GM12801 (cell line): Measurements from ENCODE around the gene TTC12.

ENCODE experiments used
- TF ChIP-seq, protein P1 (sequence below): IDR thresholded peaks from one replicate; pipeline ENCODE4 v1.5.1; 2011; ENCODE audit warnings: control low read depth; ENCODE audit not compliant: insufficient read length; ENCODE audit errors: extremely low read depth

Gene TTC12

DNA sequence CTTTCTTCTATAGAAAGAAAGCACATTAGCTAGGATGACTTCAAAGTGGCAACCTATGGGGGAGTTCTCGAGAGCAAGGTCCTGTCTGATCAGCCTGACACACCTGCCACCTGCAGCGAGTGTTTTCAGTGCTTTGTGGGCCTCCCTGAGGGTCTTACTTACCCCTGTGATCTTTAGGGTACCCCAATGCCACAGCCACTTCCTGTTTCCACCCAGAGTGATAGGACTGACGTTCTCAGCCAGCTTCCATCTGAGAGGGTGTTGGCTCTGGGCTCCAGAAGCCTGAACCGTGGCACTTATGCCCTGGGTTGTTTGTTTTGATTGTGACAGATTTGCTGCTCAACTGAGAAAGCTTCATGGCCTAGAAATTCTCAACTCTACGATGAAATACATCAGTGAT, 51.5 kb downstream of the TTC12 start:
- TF ChIP-seq, protein P1, sequence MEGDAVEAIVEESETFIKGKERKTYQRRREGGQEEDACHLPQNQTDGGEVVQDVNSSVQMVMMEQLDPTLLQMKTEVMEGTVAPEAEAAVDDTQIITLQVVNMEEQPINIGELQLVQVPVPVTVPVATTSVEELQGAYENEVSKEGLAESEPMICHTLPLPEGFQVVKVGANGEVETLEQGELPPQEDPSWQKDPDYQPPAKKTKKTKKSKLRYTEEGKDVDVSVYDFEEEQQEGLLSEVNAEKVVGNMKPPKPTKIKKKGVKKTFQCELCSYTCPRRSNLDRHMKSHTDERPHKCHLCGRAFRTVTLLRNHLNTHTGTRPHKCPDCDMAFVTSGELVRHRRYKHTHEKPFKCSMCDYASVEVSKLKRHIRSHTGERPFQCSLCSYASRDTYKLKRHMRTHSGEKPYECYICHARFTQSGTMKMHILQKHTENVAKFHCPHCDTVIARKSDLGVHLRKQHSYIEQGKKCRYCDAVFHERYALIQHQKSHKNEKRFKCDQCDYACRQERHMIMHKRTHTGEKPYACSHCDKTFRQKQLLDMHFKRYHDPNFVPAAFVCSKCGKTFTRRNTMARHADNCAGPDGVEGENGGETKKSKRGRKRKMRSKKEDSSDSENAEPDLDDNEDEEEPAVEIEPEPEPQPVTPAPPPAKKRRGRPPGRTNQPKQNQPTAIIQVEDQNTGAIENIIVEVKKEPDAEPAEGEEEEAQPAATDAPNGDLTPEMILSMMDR = no peak

DNA sequence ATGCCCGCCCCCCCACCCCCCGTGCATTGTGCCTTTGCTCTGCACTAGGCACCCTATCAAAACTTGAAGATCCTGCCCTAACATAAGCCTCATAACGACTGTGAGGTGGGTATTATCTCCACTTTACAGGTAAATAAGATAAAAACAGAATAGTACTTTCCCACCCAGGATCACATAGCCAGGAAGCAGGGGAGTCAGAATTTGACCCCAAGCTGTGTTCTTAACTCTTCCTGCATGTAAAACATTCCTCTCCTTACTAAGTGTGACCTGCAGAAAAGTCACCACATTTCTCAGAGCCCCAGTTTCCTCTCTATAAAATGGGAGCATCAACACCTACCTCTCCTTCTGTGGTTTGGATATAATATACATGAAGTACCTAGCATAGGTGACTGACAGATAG, 55.0 kb downstream of the TTC12 start:
- TF ChIP-seq, protein P1 = no peak

DNA sequence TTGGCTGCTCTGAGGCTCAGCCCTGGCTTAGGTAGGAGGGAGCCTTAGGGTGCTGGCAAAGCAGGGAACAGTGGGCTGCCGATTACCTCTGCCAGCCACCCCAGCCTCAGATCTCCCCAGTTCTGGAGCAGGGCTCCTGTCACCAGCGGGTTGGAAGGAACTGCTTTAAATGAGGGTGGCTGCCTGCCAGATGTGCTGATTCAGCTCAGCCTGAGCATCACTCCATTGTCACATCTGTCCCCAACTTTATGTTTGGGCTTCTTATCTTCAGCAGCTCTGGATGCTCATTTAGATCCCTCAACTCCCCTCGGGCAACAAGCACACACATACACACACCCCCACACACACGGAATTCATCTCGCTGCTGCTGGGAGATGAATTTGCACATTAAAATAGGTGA, 56.3 kb downstream of the TTC12 start:
- TF ChIP-seq, protein P1 = no peak

DNA sequence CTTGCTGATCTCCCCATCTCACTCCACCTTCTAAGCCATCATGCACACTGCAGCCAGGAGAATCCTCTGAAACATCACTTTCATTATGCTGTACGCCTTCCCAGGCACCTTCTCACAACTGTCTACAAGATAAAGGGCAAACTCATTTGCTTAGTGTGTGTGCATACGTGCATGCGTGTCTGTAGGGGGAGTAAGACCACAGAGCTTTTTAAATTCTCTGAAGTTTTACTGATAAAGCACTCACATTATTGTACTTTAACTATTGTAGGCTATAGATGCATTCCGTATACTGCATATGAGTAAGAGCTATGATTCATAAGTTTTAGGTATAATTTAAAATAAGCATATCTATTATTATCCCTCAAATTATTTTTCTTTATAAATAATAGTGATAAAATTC, 57.9 kb downstream of the TTC12 start:
- TF ChIP-seq, protein P1 = no peak

DNA sequence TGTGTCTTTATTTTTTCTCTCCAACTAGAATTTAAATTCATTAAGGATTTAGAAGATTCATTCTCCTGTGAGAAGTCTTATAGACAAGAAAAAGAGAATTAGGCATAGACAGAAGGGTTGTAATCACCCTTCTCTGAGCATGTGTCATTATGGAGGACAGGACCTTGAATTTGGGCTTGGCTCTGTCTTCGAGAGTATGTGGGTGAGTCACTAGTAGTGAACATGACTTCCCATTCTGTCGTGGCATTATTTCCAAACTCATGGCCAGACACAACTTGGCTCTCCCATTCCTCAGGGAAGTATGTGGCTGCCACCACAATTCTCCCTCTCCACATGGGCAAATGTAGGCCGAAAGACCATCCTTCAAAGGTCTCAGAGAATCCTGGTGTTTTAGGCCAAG, 58.9 kb downstream of the TTC12 start:
- TF ChIP-seq, protein P1 = no peak

- TF ChIP-seq, protein P1 = no peak
These were observed 59.7 kb downstream of the TTC12 start for GRCh38 chr11:113373981-113374560.

DNA sequence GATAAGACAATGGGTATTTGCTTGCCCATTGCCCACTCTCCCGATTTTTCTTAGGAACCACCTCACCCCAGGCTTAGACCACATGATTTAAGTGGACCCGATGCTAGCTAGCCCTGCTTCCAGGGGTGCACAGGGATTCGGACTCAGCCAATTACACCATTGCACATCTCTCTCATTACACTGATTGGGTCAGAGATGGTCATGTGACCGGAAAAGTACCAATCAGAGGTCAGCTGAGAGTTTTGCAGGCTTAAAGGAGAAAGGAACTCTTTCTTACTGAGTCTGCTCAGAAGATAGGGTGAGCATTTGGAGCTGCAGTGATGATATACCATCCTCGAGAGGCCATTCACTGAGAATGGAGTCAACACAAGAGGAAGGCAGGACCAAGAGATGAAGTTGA, 61.0 kb downstream of the TTC12 start:
- TF ChIP-seq, protein P1 = no peak
